Loucy (cell line): ENCODE measurements around the gene DIPK1A.

Experiments used
- H2AFZ ChIP-seq: fragments of 200-600 bp; sonication (generic); 2 replicates; pipeline ENCODE4 v1.6.0; 2016; ENCODE audit warnings: antibody characterized with exemption, mild to moderate bottlenecking, low read length, moderate library complexity
- H3F3A ChIP-seq: fragments of 200-600 bp; 2 replicates; pipeline ENCODE4 v1.6.0; 2016; ENCODE audit warnings: antibody characterized with exemption, low read depth, mild to moderate bottlenecking
- H3K27me3 ChIP-seq: fragments of 200-600 bp; sonication (generic); 2 replicates; pipeline ENCODE4 v1.6.1; 2014; ENCODE audit warnings: low read length, mild to moderate bottlenecking; ENCODE audit not compliant: insufficient read depth, poor library complexity, severe bottlenecking
- H3K36me3 ChIP-seq: fragments of 200-600 bp; sonication (generic); 2 replicates; pipeline ENCODE4 v1.6.1; 2016; ENCODE audit warnings: low read length; ENCODE audit not compliant: insufficient read depth
- H3K4me1 ChIP-seq: fragments of 200-600 bp; sonication (generic); 2 replicates; pipeline ENCODE4 v1.5.1; 2014; ENCODE audit warnings: low read length, mild to moderate bottlenecking; ENCODE audit not compliant: insufficient read depth, poor library complexity, severe bottlenecking
- H3K4me2 ChIP-seq: fragments of 200-600 bp; sonication (generic); 2 replicates; pipeline ENCODE4 v1.6.0; 2014; ENCODE audit warnings: antibody characterized with exemption, low read length, low read depth, mild to moderate bottlenecking; ENCODE audit not compliant: poor library complexity, severe bottlenecking
- H3K4me3 ChIP-seq: fragments of 200-600 bp; sonication (generic); 2 replicates; pipeline ENCODE4 v1.5.1; 2014; ENCODE audit warnings: low read length, mild to moderate bottlenecking, mixed read lengths; ENCODE audit not compliant: poor library complexity, severe bottlenecking
- H3K79me2 ChIP-seq: fragments of 200-600 bp; sonication (generic); 2 replicates; pipeline ENCODE4 v1.6.1; 2014; ENCODE audit warnings: low read length; ENCODE audit not compliant: insufficient read depth
- H3K9ac ChIP-seq: fragments of 200-600 bp; sonication (generic); 2 replicates; pipeline ENCODE4 v1.6.0; 2014; ENCODE audit warnings: mild to moderate bottlenecking, low read depth, low read length, moderate library complexity; ENCODE audit not compliant: poor library complexity, severe bottlenecking
- H3K9me2 ChIP-seq: fragments of 200-600 bp; sonication (generic); replicated peaks from 2 replicates; pipeline ENCODE4 v1.6.1; 2016; ENCODE audit warnings: low read depth, low read length, mixed read lengths
- H3K9me3 ChIP-seq: fragments of 200-600 bp; sonication (generic); 2 replicates; pipeline ENCODE4 v1.6.1; 2014; ENCODE audit warnings: mild to moderate bottlenecking, antibody characterized with exemption, low read length, low read depth; ENCODE audit not compliant: insufficient read depth
- H4K20me1 ChIP-seq: fragments of 200-600 bp; sonication (generic); 2 replicates; pipeline ENCODE4 v1.6.0; 2014; ENCODE audit warnings: antibody characterized with exemption, low read length, mild to moderate bottlenecking; ENCODE audit not compliant: insufficient read depth, poor library complexity, severe bottlenecking
- CTCF ChIP-seq: fragments of 200-600 bp; sonication (generic); conservative IDR thresholded peaks from 2 replicates; pipeline ENCODE4 v1.5.1; 2014; ENCODE audit warnings: mild to moderate bottlenecking, antibody characterized with exemption, low read length
- EZH2phosphoT487 ChIP-seq: fragments of 200-600 bp; IDR thresholded peaks from 2 replicates; pipeline ENCODE4 v1.6.1; 2018; ENCODE audit warnings: antibody characterized with exemption, mild to moderate bottlenecking, moderate library complexity, borderline replicate concordance

The DIPK1A gene

GRCh38 chr1:92803140-92803887 is 157.9 kb downstream of the DIPK1A start:
- H3K9me2 ChIP-seq: no peaks in the 10 kb centered on the region
- no peak overlapping the region for H2AFZ ChIP-seq
- no peaks in the 10 kb centered on the region for H3K9me3 ChIP-seq
- H3K4me2 ChIP-seq: no peak overlapping the region
- no peaks in the 10 kb centered on the region for H4K20me1 ChIP-seq
- no peaks in the 10 kb centered on the region for H3K36me3 ChIP-seq
- H3F3A ChIP-seq: no peaks in the 10 kb centered on the region
- H3K9ac ChIP-seq: no peak overlapping the region
- no peak for TF ChIP-seq CTCF
- no peak for TF ChIP-seq EZH2phosphoT487
- no peaks in the 10 kb centered on the region for H3K27me3 ChIP-seq
- no peak overlapping the region for H3K4me3 ChIP-seq
- no peaks in the 10 kb centered on the region for H3K4me1 ChIP-seq
- H3K79me2 ChIP-seq: no peaks in the 10 kb centered on the region

GRCh38 chr1:92797961-92798360 is 163.3 kb downstream of the DIPK1A start:
- H3K4me2 ChIP-seq: no peak overlapping the region
- H3K4me1 ChIP-seq: no peaks in the 10 kb centered on the region
- no peak overlapping the region for H3K4me3 ChIP-seq
- H3K9me2 ChIP-seq: no peaks in the 10 kb centered on the region
- no peaks in the 10 kb centered on the region for H3K36me3 ChIP-seq
- H3K79me2 ChIP-seq: no peaks in the 10 kb centered on the region
- TF ChIP-seq CTCF: no peak
- no peak for TF ChIP-seq EZH2phosphoT487
- H2AFZ ChIP-seq: no peak overlapping the region
- no peak overlapping the region for H3K9ac ChIP-seq
- peaks cover 10% of the 10 kb centered on the region for H3K27me3 ChIP-seq
- no peaks in the 10 kb centered on the region for H3F3A ChIP-seq
- no peaks in the 10 kb centered on the region for H3K9me3 ChIP-seq
- H4K20me1 ChIP-seq: no peaks in the 10 kb centered on the region

- H3K4me1 ChIP-seq: no peaks in the 10 kb centered on the region
- H3K27me3 ChIP-seq: peaks cover 14% of the 10 kb centered on the region
- H3K9ac ChIP-seq: no peak overlapping the region
- H3K9me3 ChIP-seq: no peaks in the 10 kb centered on the region
- no peaks in the 10 kb centered on the region for H3F3A ChIP-seq
- no peak for TF ChIP-seq EZH2phosphoT487
- no peaks in the 10 kb centered on the region for H3K79me2 ChIP-seq
- H3K9me2 ChIP-seq: no peaks in the 10 kb centered on the region
- H4K20me1 ChIP-seq: no peaks in the 10 kb centered on the region
- no peak overlapping the region for H3K4me2 ChIP-seq
- no peaks in the 10 kb centered on the region for H3K36me3 ChIP-seq
- no peak overlapping the region for H2AFZ ChIP-seq
- H3K4me3 ChIP-seq: no peak overlapping the region
Measured at GRCh38 chr1:92797297-92797696, 164.0 kb downstream of the DIPK1A start.

GRCh38 chr1:92795166-92795565 is 166.1 kb downstream of the DIPK1A start:
- H3K4me1 ChIP-seq: no peaks in the 10 kb centered on the region
- no peaks in the 10 kb centered on the region for H3K36me3 ChIP-seq
- H3K27me3 ChIP-seq: peaks cover 27% of the 10 kb centered on the region
- H3K9ac ChIP-seq: no peak overlapping the region
- H2AFZ ChIP-seq: no peak overlapping the region
- H3K4me2 ChIP-seq: no peak overlapping the region
- H4K20me1 ChIP-seq: no peaks in the 10 kb centered on the region
- H3K9me3 ChIP-seq: no peaks in the 10 kb centered on the region
- H3K79me2 ChIP-seq: no peaks in the 10 kb centered on the region
- no peaks in the 10 kb centered on the region for H3K9me2 ChIP-seq
- no peaks in the 10 kb centered on the region for H3F3A ChIP-seq
- H3K4me3 ChIP-seq: no peak overlapping the region
- TF ChIP-seq EZH2phosphoT487 (no peak), CTCF (no peak)
